Measurements from ENCODE around the gene HHIPL1. TPM values are rescaled to one million over a fixed set of nuclear protein-coding genes. Genes with fewer than 3 reads are reported as not detected.

Gene HHIPL1
- total RNA-seq, 2 experiments from 2014 or later: not detected

GRCh38 chr14:99667821-99668220, 22.9 kb downstream of the HHIPL1 start:
- Mint-ChIP-seq H3K36me3 (ENCODE audit: low read depth) (no peaks in the 10 kb centered on the region), H3K27me3 (peaks cover 38% of the 10 kb centered on the region), H3K4me1 (ENCODE audit: low read depth) (peaks cover 6% of the 10 kb centered on the region), H3K4me3 (no peak overlapping the region), H3K27ac (no peak overlapping the region), H3K9me3 (no peaks in the 10 kb centered on the region)
- ChIA-PET POLR2A (interaction anchor here (1.1 kb wide), 1 partner anchor 16 kb away, joined by 3 read pairs; the partner anchor contains the start of gene CYP46A1), CTCF (no interaction called here)
- H3K36me3 ChIP-seq (ENCODE audit: insufficient read depth, low read length): no peaks in the 10 kb centered on the region
- H3K4me1 ChIP-seq (ENCODE audit: insufficient read depth, low read length): peaks cover 8% of the 10 kb centered on the region
- no peak for TF ChIP-seq CTCF (IDR thresholded peaks at IDR 0.05)
- no peaks in the 10 kb centered on the region for H3K9me3 ChIP-seq (ENCODE audit: control insufficient read depth in 1 of 2, insufficient read depth in 1 of 2, low read length in 2 of 2)
- H3K27ac ChIP-seq (ENCODE audit: low read depth in 1 of 2, low read length in 2 of 2): no peak overlapping the region
- H3K27me3 ChIP-seq (ENCODE audit: control insufficient read depth in 1 of 2, insufficient read depth in 2 of 2, low read length in 2 of 2): peaks cover 0 to 5% of the 10 kb centered on the region in 2 experiments
- DNase-seq (no peak), ATAC-seq (ENCODE audit: poor library complexity) (no peak)
- intact Hi-C loops (cut with DNase I, micrococcal nuclease): no loop called here
- no peak overlapping the region for H3K4me3 ChIP-seq (ENCODE audit: low read length)

GRCh38 chr14:99668307-99669295, 23.7 kb downstream of the HHIPL1 start:
- intact Hi-C loops (cut with DNase I, micrococcal nuclease): no loop called here
- peaks cover 0 to 2% of the 10 kb centered on the region in 2 experiments for H3K27me3 ChIP-seq (ENCODE audit: control insufficient read depth in 1 of 2, insufficient read depth in 2 of 2, low read length in 2 of 2)
- H3K27ac Mint-ChIP-seq: no peak overlapping the region
- no peak overlapping the region for H3K27ac ChIP-seq (ENCODE audit: low read depth in 1 of 2, low read length in 2 of 2)
- H3K4me1 ChIP-seq (ENCODE audit: insufficient read depth, low read length): peaks cover 14% of the 10 kb centered on the region
- no peaks in the 10 kb centered on the region for H3K9me3 Mint-ChIP-seq
- no peaks in the 10 kb centered on the region for H3K36me3 ChIP-seq (ENCODE audit: insufficient read depth, low read length)
- H3K36me3 Mint-ChIP-seq (ENCODE audit: low read depth): no peaks in the 10 kb centered on the region
- ChIA-PET POLR2A (no interaction called here), CTCF (no interaction called here)
- ATAC-seq (ENCODE audit: poor library complexity): no peak
- H3K27me3 Mint-ChIP-seq: peaks cover 35% of the 10 kb centered on the region
- H3K4me3 ChIP-seq (ENCODE audit: low read length): no peak overlapping the region
- H3K4me1 Mint-ChIP-seq (ENCODE audit: low read depth): peaks cover 7% of the 10 kb centered on the region
- DNase-seq: no peak
- TF ChIP-seq CTCF (IDR thresholded peaks at IDR 0.05): no peak
- H3K4me3 Mint-ChIP-seq: no peak overlapping the region
- no peaks in the 10 kb centered on the region for H3K9me3 ChIP-seq (ENCODE audit: control insufficient read depth in 1 of 2, insufficient read depth in 1 of 2, low read length in 2 of 2)

- Mint-ChIP-seq H3K27ac (no peak overlapping the region), H3K9me3 (no peaks in the 10 kb centered on the region), H3K36me3 (ENCODE audit: low read depth) (no peaks in the 10 kb centered on the region), H3K4me3 (no peak overlapping the region), H3K4me1 (ENCODE audit: low read depth) (peaks cover 7% of the 10 kb centered on the region), H3K27me3 (peaks cover 39% of the 10 kb centered on the region)
- no peak for ATAC-seq (ENCODE audit: poor library complexity)
- POLR2A ChIA-PET: no interaction called here
- H3K36me3 ChIP-seq (ENCODE audit: insufficient read depth, low read length): no peaks in the 10 kb centered on the region
- no peak overlapping the region for H3K4me3 ChIP-seq (ENCODE audit: low read length)
- CTCF ChIA-PET: no interaction called here
- no peak for DNase-seq
- TF ChIP-seq CTCF (IDR thresholded peaks at IDR 0.05): no peak
- no peak overlapping the region for H3K27ac ChIP-seq (ENCODE audit: low read depth in 1 of 2, low read length in 2 of 2)
- intact Hi-C loops (cut with DNase I, micrococcal nuclease): no loop called here
- H3K9me3 ChIP-seq (ENCODE audit: control insufficient read depth in 1 of 2, insufficient read depth in 1 of 2, low read length in 2 of 2): no peaks in the 10 kb centered on the region
- H3K27me3 ChIP-seq (ENCODE audit: control insufficient read depth in 1 of 2, insufficient read depth in 2 of 2, low read length in 2 of 2): peaks cover 0 to 8% of the 10 kb centered on the region in 2 experiments
- H3K4me1 ChIP-seq (ENCODE audit: insufficient read depth, low read length): peaks cover 17% of the 10 kb centered on the region
Measured at GRCh38 chr14:99670361-99671234, 25.7 kb downstream of the HHIPL1 start.

All from CD4-positive, alpha-beta T cell (primary cell).